GM12892 (cell line): ENCODE results near the gene FRMD4B.
A peak's percentile ranks its signal among the peaks of the same experiment; 100 is the strongest.

Experiments used
- DNase-seq: peaks from one replicate; pipeline ENCODE4 v3.0.0; 2011; ENCODE audit not compliant: insufficient read length
- FAIRE-seq: peaks from 2 replicates; lab custom pipeline; 2011; peaks lifted over from hg19 to GRCh38; lab: Jason Lieb, UNC
- POLR2A ChIP-seq: IDR thresholded peaks from 2 replicates; pipeline ENCODE4 v1.6.1; 2011; ENCODE audit warnings: low read depth, low read length, control low read depth
- POLR2AphosphoS5 ChIP-seq: IDR thresholded peaks from 2 replicates; pipeline ENCODE4 v1.6.1; 2011; ENCODE audit warnings: low read depth, low read length, control low read depth
- TAF1 ChIP-seq: IDR thresholded peaks from 2 replicates; pipeline ENCODE4 v1.6.1; 2011; ENCODE audit warnings: low read depth, mild to moderate bottlenecking, control low read depth, low read length, borderline replicate concordance

FRMD4B gene

GRCh38 chr3:69357196-69357595 lies 28.7 kb downstream of the FRMD4B start:
- DNase-seq = no peak
- no peak for FAIRE-seq
- TF ChIP-seq TAF1 = no peak
- no peak for TF ChIP-seq POLR2A
- TF ChIP-seq POLR2AphosphoS5 = no peak

GRCh38 chr3:69354948-69355347 lies 30.9 kb downstream of the FRMD4B start:
- no peak for TF ChIP-seq TAF1
- no peak for TF ChIP-seq POLR2A
- no peak for TF ChIP-seq POLR2AphosphoS5
- FAIRE-seq = no peak
- DNase-seq = no peak

- TF ChIP-seq TAF1 = no peak
- FAIRE-seq (no peak), DNase-seq (no peak)
These were observed 32.4 kb downstream of the FRMD4B start for GRCh38 chr3:69353503-69353902.

GRCh38 chr3:69353088-69353478 lies 32.8 kb downstream of the FRMD4B start:
- TF ChIP-seq POLR2AphosphoS5 (no peak), POLR2A (no peak), TAF1 (no peak)
- FAIRE-seq = no peak
- DNase-seq = no peak

- no peak for FAIRE-seq
- DNase-seq = no peak
- TF ChIP-seq POLR2A (no peak), TAF1 (no peak), POLR2AphosphoS5 (no peak)
These were observed 33.4 kb downstream of the FRMD4B start for GRCh38 chr3:69352305-69353087.

- DNase-seq = no peak
- TF ChIP-seq POLR2AphosphoS5 = no peak
- no peak for TF ChIP-seq POLR2A
- no peak for TF ChIP-seq TAF1
- FAIRE-seq = no peak
These were observed 42.0 kb downstream of the FRMD4B start for GRCh38 chr3:69343875-69344274.

GRCh38 chr3:69342074-69342473 lies 43.8 kb downstream of the FRMD4B start:
- FAIRE-seq (no peak), DNase-seq (no peak)
- no peak for TF ChIP-seq POLR2AphosphoS5

GRCh38 chr3:69339760-69340159 lies 46.1 kb downstream of the FRMD4B start:
- no peak for DNase-seq
- TF ChIP-seq POLR2AphosphoS5 (no peak), POLR2A (no peak), TAF1 (no peak)
- FAIRE-seq = no peak

- TF ChIP-seq POLR2A (no peak), POLR2AphosphoS5 (no peak), TAF1 (no peak)
- FAIRE-seq (no peak), DNase-seq (no peak)
These were observed 47.0 kb downstream of the FRMD4B start for GRCh38 chr3:69338911-69339310.

GRCh38 chr3:69332934-69333333 lies 53.0 kb downstream of the FRMD4B start:
- DNase-seq = no peak
- no peak for TF ChIP-seq POLR2A
- TF ChIP-seq POLR2AphosphoS5 = no peak
- no peak for TF ChIP-seq TAF1
- FAIRE-seq = no peak

GRCh38 chr3:69330891-69331400 lies 54.9 kb downstream of the FRMD4B start:
- no peak for TF ChIP-seq TAF1
- TF ChIP-seq POLR2AphosphoS5 = no peak
- no peak for TF ChIP-seq POLR2A
- DNase-seq (no peak), FAIRE-seq (peak; percentile 33)

- DNase-seq = no peak
- no peak for TF ChIP-seq POLR2A
- no peak for TF ChIP-seq POLR2AphosphoS5
- TF ChIP-seq TAF1 = no peak
- no peak for FAIRE-seq
These were observed 56.0 kb downstream of the FRMD4B start for GRCh38 chr3:69329892-69330291.

- DNase-seq = no peak
These were observed 57.0 kb downstream of the FRMD4B start for GRCh38 chr3:69328963-69329302.

More at GRCh38 chr3:69328963-69329302, 57.0 kb downstream of the FRMD4B start:
- TF ChIP-seq POLR2AphosphoS5 (no peak), TAF1 (no peak), POLR2A (no peak)
- no peak for FAIRE-seq
